Measurements from ENCODE around the gene TSR3.

DNA sequence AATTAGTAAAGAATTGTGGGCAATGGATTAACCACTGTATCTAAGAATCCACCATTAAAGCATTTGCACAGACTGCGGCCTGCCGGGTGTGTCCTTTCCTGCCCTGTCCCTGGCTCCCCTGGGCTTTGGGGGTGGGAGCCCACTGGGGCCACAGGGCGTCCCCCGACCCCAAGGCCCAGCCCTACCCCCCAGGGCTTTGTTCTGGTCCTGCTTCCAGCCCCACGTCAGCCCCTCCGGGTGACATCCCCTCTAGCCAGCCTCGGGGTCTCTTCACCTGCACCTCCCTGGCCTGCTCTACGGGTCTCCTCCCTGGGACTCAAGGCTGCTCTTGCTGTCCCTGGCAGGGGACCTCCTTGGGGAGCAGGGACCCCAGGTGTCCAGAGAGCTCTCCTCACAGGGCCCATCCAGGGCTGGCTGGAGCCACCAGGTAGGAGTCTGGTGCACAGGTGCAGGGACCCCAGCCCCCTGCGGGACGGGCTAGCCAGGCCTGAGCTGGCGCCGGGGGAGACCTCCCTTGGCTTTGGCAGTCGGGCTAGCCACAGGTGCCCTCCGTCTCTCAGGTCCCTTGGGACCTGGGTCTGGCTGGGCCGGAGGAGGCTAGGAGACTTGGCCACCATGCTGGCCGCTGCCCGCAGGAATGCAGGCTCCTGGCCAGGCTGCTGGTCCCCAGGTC, 24.6 kb downstream of the TSR3 start:
- TF ChIP-seq, protein P1, sequence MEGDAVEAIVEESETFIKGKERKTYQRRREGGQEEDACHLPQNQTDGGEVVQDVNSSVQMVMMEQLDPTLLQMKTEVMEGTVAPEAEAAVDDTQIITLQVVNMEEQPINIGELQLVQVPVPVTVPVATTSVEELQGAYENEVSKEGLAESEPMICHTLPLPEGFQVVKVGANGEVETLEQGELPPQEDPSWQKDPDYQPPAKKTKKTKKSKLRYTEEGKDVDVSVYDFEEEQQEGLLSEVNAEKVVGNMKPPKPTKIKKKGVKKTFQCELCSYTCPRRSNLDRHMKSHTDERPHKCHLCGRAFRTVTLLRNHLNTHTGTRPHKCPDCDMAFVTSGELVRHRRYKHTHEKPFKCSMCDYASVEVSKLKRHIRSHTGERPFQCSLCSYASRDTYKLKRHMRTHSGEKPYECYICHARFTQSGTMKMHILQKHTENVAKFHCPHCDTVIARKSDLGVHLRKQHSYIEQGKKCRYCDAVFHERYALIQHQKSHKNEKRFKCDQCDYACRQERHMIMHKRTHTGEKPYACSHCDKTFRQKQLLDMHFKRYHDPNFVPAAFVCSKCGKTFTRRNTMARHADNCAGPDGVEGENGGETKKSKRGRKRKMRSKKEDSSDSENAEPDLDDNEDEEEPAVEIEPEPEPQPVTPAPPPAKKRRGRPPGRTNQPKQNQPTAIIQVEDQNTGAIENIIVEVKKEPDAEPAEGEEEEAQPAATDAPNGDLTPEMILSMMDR (IDR thresholded peaks at IDR 0.05), result no peak
- no peak for TF ChIP-seq EP300 (IDR thresholded peaks at IDR 0.05)

Data from ovary (tissue), 3 donors.